COR-L47 (cell line): ENCODE results near the gene GJE1.

Experiments
- DNase-seq: peaks from one replicate; lab custom pipeline; 2025; lab: John Stamatoyannopoulos, UW

GJE1 gene

DNA sequence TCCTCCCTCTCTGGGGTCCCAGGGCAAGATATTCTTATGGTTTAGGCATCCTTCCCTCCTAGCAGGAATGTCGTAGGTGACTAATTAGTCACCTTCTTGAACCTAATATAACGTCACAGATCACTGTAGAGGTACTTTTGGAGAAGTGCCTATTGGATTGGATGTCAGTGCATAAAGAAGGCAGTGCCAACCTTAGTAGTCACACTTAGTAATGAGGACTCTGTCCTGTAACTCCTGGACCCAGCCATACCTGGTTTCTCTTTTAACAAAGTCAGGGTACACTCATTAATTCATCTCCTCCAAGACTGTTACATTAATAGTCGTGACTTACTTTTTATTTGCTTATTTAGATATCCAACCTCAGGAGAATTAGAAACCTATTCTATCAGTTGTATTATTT, 34.3 kb downstream of the GJE1 start:
- DNase-seq: no peak

- no peak for DNase-seq
Measured at GRCh38 chr6:142167486-142167885, 34.8 kb downstream of the GJE1 start.

DNA sequence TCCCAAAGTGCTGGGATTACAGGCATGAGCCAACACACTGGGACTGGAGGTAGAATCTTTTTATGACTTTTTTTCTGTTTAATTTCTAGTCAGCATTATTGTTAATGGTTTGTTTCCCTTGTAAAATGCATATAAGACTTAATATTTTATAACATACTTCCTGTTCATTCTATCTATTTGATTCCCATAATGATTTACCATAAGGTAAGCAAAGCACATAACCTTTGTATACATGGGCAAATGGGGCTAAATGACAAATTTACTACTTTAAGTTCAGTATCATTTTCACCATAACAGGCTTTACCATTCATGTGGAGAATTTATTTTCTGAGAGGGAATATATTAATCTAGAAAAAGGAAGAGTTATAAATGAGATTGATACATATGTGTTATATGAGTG, 38.6 kb downstream of the GJE1 start:
- no peak for DNase-seq

DNA sequence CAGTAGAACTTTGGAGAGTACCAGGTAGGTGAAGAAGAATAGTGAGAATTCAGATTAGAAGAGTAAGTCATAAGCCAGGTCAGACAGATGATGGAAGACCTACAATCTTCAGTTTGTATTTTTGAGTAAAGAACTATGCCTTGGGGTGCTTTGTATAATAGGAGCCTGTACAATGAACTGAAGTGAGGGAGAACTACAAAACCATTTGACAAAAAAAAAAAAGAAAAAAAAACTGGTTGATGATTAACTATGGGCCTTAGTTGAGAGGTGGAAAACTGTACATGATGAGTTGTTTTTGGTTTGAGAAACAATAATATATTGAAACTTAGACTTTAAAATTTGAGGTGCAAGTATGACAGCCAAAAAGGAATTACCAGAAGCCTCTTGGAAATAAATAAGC, 40.0 kb downstream of the GJE1 start:
- no peak for DNase-seq

DNA sequence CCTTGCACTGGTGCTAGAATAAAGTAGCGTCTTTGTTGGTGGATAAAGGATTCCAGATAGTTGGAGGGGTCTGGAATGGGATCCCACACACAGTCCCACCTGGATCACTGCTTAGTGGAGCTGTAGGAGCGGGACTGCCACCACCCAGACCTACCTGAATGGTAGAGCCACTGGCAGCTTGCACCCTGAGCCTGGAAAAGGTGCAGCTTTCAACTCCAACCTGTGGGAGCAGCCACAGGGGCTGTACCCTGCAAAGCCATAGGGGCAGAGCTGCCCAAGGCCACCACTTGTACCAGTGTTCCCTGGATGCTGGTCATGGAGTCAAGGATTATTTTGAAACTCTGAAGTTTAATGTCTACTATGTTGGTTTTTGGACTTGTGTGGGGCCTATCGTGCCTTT, 41.3 kb downstream of the GJE1 start:
- DNase-seq: no peak

- DNase-seq: no peak
Measured at GRCh38 chr6:142174703-142175102, 42.0 kb downstream of the GJE1 start.

DNA sequence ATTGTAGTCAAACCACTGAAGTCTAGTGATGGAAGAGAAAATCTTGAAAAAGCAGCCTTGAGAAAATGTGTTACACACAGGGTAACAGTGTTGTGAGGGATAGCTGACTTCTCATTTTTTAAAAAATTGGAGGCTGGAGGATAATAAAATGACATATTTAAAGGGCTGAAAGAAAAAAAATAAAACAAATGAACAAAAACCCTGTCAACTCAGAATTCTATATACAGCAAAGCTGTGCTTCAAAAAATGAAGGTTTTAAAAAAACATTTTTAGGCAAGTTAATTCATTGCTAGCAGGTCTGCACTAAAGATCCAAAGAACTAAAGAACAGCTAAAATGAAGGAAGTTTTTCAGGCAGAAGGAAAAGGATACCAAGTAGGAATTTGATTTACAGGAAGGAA, 45.4 kb downstream of the GJE1 start:
- DNase-seq: no peak

- DNase-seq: no peak
Measured at GRCh38 chr6:142182004-142182403, 49.3 kb downstream of the GJE1 start.

GRCh38 chr6:142183351-142183750, 50.6 kb downstream of the GJE1 start:
- no peak for DNase-seq

DNA sequence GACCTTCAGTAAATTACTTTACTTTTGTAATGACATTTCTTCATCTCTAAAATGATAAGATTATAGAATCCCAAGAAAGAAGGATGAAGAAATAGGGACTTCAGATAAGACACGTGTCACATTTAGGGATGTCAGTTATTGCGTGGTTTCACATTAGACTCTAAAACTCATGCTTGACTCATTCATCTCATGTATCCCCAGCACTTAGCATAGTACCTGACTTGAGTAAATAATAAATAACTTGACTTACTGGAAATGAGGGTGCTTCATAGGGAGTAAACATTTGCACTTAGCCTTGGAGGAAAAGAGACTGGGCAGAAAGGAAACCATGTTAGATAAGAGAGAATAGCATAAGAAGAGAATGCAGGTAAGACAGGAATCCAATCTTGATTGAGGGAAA, 51.6 kb downstream of the GJE1 start:
- no peak for DNase-seq
